GM19193 (cell line): ENCODE results near the gene PNPO.

Source experiments
- POLR2A ChIP-seq: IDR thresholded peaks from 4 replicates; pipeline ENCODE4 v1.6.1; 2011; ENCODE audit not compliant: insufficient read depth, insufficient read length; ENCODE audit errors: extremely low read depth

The PNPO gene

DNA sequence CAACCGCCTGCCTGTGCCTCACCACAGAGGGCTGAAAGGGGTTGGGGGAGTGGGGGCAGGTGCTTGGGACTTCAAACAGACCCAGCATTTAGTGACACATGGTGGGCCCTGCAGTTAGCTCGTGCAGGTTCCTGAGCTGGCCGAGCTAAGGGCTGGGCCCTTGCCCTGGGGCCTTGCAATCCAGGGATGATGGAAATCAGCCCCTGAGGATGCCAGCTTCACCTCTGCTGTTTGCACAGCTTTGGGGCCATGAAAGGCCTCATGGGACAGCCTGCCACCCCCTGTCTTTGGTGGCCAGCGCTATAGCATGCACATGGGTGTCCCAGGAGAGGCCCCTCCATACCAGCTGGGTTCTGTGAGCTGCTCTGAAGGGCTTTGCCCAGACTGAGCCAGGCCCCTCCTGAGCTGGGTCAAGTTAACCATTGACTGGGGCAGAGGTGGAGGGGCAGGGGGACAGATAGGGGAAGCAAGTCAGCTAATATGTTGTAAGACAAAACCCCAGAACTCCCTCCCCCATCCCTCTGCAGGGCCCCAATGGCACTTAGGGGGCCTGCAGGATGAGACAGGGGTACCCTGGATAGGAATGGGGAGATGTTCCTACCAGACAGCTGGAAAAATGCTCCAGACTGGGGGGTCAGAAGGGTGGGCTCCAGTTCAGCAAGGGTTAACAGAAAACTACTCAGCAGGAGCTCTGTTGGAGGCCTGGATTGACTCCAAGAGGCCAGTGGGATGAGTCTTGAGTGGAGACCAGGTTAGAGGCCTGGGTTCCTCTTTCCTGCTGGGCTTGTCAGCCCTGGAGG is 15.6 kb downstream of the PNPO start:
- TF ChIP-seq POLR2A = no peak

GRCh38 chr17:47957591-47958490 is 16.5 kb downstream of the PNPO start, which contains the start of gene PRR15L:
Gene PRR15L, minus strand, starts transcription at chr17:47957883. Its CDS starts 4,649 bp downstream, at chr17:47953234.
- no peak for TF ChIP-seq POLR2A

- no peak for TF ChIP-seq POLR2A
Observed at GRCh38 chr17:47959825-47960655, 18.7 kb downstream of the PNPO start.

DNA sequence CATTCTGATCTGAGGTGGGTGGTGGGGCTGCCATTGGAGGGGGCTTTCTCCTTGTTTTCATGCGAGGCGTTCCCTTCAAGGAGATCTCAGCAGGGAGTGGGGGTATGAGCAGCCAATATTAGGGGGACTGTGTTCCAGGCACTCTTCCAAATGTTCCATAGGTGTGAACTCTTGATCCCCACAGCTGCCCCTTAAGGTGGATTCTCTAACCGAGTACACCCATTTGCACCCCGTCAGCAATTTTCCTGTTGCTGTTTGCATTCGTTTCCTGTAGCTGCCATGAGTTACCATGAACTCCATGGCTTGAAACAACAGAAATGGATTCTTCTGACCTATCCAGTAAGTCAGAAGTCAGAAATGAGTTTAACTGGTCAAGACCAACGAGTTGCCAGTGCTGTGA is 20.0 kb downstream of the PNPO start:
- TF ChIP-seq POLR2A = no peak

DNA sequence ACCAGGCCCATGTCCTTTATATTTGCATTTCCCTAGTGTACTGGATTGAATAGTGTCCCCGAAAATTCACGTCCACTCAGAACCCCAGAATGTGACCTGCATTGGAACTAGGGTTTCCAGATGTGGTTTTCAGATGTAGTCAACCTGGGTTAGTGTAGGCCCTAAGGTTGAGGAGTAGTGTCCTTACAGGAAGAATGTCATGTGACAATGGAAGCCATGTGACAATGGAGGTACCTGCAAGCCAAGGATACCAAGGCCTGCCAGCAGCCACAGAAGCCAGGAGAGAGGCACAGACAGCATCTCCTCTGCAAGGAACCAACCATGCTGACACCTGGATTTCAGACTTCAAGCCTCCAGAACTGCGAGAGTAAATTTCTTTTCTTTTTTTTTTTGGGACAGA is 21.5 kb downstream of the PNPO start:
- no peak for TF ChIP-seq POLR2A

DNA sequence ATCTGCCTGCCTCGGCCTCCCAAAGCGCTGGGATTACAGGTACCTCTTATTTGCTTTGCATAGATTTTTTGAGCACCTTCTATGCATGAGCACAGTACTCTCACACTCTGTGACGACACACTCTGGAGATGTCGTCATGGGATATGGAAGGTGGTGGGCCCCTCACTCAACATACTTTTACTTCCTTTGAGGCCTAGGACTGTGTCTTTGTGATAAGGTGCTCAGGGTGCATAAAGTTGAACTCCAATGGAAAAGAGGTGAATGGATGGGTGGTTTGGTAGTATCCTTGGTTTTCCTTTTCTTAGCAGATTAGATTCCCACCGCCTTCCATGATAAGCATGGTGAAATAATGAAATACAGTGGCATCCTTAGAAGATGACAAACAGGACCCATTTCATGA is 23.5 kb downstream of the PNPO start:
- no peak for TF ChIP-seq POLR2A

GRCh38 chr17:47966079-47966519 is 24.7 kb downstream of the PNPO start:
- TF ChIP-seq POLR2A = no peak

- TF ChIP-seq POLR2A = no peak
Observed at GRCh38 chr17:47967607-47968252, 26.4 kb downstream of the PNPO start.

DNA sequence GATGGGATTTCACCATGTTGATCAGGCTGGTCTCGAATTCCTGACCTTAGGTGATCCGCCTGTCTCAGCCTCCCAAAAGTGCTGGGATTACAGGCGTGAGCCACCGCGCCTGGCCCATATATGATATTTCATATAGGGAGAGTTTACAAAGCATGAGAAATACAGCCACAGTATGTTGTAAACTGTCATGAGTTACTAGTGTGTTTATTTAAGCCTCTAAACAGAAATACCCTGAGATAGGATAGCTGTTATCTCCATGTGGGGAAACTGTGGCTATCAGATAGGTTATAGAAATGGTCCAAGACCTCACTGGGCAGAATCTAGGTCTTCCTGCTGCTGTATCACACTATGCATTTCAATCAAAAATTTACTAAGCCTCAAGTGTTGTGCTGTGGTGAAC is 27.5 kb downstream of the PNPO start:
- TF ChIP-seq POLR2A = no peak

DNA sequence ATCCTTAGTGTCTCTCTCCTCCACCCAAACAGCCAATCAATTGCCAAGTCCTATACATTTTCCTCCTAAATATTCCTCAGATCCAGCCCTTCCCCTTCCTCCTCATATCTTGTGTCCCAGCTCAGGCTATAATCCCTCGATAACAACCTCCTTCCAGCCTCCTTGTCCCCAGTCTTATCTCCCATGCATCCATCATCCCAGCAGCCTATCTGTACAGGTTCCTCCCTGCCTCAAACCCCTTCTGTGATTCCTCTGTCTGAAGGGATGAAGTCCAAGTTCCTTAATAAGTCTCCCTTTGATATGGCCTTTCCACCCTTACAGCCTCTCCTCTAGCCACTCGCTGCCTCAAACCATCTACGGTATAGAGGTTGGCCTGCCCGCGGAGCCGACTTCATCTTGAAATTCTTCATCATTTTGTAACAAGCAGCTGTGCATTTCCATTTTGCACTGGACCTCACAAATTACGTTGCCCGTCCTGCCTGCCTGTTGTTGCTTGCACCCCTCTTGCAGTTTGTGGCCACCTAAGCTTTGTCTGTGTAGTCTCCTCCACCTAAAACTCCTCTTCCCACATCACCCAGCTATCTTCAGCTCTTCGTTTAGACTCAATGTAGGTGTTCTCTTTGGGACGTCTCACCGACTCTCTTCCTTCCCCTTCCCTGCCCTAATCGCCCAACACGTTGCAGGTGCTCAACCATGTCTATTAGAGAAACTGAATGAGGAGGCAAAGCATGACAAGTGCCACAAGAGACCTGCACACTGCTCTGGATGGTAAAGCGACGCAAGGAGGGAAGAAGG is 28.8 kb downstream of the PNPO start:
- TF ChIP-seq POLR2A = no peak

- TF ChIP-seq POLR2A = peak; percentile 90
Observed at GRCh38 chr17:47970725-47971499, 29.5 kb downstream of the PNPO start, which contains the start of gene CDK5RAP3. Gene CDK5RAP3, plus strand, starts transcription at chr17:47971113. Its CDS starts 34 bp downstream, at chr17:47971147.

GRCh38 chr17:47973541-47973940 is 32.2 kb downstream of the PNPO start:
- TF ChIP-seq POLR2A = no peak
